Iris pigment epithelial cell (primary cell): Measurements from ENCODE around the gene SPECC1L.
A peak's percentile ranks its signal among the peaks of the same experiment; 100 is the strongest.

ENCODE experiments used
- DNase-seq: peaks from one replicate; pipeline ENCODE4 v3.0.0-alpha.2; 2011; ENCODE audit warnings: low read depth

SPECC1L gene

GRCh38 chr22:24428751-24429410 lies 158.2 kb downstream of the SPECC1L start:
- DNase-seq: no peak

- DNase-seq: peak; percentile 22
Observed at GRCh38 chr22:24429411-24430365, 159.1 kb downstream of the SPECC1L start.

- DNase-seq: no peak
Observed at GRCh38 chr22:24430431-24431308, 160.0 kb downstream of the SPECC1L start.

- no peak for DNase-seq
Observed at GRCh38 chr22:24431309-24432034, 160.8 kb downstream of the SPECC1L start.

- DNase-seq: peak; percentile 29
Observed at GRCh38 chr22:24432059-24432853, 161.6 kb downstream of the SPECC1L start.

- no peak for DNase-seq
Observed at GRCh38 chr22:24433001-24433827, 162.6 kb downstream of the SPECC1L start.

GRCh38 chr22:24433828-24434470 lies 163.3 kb downstream of the SPECC1L start:
- DNase-seq: peak; percentile 28

GRCh38 chr22:24434471-24435322 lies 164.1 kb downstream of the SPECC1L start:
- DNase-seq: peak; percentile 41

GRCh38 chr22:24435323-24435645 lies 164.7 kb downstream of the SPECC1L start:
- DNase-seq: no peak

- no peak for DNase-seq
Observed at GRCh38 chr22:24435861-24436371, 165.3 kb downstream of the SPECC1L start.

GRCh38 chr22:24436553-24436952 lies 165.9 kb downstream of the SPECC1L start:
- DNase-seq: no peak

GRCh38 chr22:24437091-24437490 lies 166.5 kb downstream of the SPECC1L start:
- no peak for DNase-seq

GRCh38 chr22:24437741-24438328 lies 167.2 kb downstream of the SPECC1L start:
- DNase-seq: no peak

- no peak for DNase-seq
Observed at GRCh38 chr22:24440270-24440717, 169.7 kb downstream of the SPECC1L start.

GRCh38 chr22:24440718-24441405 lies 170.2 kb downstream of the SPECC1L start:
- no peak for DNase-seq

- DNase-seq: no peak
Observed at GRCh38 chr22:24441406-24442351, 171.0 kb downstream of the SPECC1L start.
